CD4-positive, alpha-beta T cell treated with Interferon alpha-2 for 1 hour (primary cell): ENCODE results near the gene SUGCT.

Experiments used
- DNase-seq, 2 donors: peaks; one replicate each; pipeline ENCODE4 v3.0.0-alpha.2; 2020 to 2022

The SUGCT gene

DNA sequence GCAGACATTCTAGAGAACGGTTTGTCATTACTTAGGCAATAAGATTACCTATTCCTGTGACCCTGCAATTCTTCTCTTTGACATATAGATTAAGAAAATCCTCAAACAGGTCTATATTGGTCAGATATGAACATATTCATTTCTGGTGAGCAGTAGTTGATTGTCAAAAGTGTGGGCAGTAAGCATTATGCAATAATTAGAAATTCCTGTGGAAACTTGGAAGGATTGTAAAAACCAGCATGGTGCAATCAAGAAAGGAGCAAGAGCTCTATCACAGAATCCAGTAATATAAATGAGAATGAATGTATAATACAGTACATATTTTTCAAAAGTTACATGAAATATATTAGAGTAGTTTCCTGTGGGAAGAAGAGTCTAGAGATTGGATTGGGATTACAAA is 406.5 kb downstream of the SUGCT start:
- no peak for DNase-seq

DNA sequence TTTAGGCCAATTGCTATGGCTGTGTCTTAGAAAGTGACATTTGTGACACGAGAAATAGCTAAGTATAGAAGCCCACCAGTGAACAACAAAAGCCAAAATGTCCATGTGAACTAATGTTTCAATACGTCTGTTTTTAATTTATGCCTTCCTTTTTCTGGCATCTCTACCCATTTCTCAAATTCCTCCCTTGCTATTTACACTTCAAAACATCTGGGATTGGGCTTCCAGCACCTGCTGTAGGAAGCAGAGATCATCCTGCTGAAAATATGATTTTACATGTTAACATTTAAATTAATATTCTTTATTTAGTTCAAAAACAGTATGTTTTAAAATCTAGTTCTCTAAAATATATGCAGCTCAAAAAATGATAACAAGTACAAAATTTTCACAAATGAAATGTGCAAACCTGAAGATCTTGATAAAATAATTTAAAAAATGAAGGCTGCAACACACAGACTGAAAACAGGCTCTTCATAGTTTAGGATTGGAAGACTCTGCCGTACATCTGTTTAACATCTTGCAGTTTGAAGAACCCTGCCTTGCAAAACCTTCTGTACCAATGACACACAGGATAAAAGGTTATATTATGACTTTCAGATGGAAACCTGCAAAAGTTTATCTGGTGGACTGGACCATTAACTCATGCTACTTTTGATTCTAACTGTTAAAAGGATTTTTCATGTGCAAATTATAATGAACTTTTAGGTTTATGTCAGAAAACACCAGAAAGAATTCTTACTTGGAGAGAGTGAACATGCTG is 408.4 kb downstream of the SUGCT start:
- no peak for DNase-seq

DNA sequence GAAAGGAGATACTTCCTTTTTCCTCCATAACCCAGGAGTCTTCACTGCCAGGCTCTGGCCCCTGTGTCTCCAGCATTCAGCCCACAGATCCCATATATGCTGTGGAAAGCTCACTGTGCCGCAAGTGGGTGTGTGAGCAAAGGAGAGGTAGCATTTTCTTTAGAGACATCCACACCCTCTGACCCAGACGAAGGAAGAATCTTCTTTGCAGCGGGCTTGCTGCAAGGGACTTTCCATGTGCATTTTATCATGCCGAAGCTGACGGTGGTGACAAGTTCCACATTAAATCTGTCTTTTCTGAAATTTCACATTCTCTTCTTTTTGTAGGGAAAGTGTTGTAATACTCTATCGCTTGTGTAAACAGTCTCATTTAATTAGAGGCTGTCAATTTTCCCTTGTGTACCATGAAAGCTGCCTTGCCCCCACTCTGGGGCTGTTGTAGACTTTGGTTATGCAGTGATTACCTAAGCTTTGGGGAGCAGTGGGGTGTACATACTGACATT is 409.5 kb downstream of the SUGCT start:
- no peak for DNase-seq

DNA sequence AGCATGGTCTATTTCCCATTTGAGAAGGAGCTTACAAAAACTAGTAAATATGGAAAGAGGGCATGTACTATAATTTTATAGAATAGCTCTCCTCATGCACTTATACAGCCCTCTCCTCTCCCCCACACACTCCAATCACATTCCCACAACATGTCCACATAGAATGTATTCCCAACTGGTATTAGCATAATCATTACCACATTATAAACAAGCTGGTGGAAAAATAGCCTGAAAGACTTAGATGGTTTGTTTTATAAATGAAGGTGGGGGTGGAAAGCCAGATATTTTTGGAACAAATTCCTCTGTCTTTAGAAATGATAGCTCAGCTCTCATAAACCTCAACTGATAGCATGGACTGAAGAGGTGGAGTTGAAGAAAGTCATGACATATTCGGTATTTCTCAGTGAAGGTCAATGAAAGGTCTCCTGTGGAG is 410.1 kb downstream of the SUGCT start:
- DNase-seq: no peak

DNA sequence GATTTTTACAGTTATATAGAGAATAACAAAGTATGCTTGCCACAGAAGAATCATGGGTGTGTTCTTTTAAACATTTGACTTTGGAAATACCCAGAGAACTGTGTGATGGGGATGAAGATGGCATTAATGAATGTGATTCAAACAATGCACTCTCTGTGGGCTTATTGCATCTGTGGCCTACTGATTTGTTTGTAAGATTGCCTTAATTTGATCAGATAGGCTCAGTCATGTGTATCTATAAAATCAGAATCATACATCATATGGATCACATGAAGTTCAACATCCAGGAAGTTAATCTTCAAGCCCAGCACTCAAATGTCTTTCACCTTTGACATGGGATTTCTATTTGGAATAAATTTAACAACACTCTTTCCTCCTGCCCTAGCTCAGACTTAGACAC is 410.9 kb downstream of the SUGCT start:
- no peak for DNase-seq

DNA sequence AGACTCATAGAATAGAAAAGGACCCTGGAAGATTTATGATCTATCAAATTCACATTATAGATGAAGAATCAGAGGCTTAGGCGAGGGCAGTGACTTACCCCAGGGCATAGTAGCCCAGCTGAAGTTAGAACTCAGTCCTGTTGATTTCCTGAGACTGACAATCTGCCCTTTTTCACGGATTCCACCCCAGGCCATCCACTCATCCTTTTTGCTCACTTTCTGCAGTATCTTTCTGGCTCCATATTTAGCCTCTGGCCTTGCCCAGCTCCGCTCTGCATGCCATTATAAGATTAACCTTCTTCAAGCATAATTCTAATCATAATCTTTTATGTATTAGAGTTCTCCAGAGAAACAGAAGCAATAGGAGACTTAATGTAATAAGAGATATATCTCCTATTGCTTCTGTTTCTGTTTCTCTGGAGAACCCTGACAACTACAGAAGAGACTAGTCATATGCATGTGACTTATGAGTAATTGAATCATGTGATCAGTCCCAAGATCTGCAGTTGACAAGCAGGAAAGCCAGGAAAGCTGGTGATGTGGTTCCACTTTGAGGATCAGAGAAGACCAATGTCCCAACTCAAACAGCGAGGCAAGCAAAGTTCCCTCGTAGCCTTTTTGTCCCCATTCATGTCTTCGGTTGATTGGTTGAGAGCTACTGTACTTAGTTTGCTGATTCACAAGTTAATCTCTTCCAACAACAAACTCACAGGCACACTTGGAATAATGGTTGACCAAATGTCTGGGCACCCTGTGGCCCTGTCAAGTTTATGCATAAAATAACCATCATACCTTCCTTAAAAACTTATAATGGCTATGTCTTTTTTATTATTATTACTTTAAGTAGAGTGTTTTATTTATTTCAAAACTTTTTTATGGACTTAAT is 412.1 kb downstream of the SUGCT start:
- no peak for DNase-seq

DNA sequence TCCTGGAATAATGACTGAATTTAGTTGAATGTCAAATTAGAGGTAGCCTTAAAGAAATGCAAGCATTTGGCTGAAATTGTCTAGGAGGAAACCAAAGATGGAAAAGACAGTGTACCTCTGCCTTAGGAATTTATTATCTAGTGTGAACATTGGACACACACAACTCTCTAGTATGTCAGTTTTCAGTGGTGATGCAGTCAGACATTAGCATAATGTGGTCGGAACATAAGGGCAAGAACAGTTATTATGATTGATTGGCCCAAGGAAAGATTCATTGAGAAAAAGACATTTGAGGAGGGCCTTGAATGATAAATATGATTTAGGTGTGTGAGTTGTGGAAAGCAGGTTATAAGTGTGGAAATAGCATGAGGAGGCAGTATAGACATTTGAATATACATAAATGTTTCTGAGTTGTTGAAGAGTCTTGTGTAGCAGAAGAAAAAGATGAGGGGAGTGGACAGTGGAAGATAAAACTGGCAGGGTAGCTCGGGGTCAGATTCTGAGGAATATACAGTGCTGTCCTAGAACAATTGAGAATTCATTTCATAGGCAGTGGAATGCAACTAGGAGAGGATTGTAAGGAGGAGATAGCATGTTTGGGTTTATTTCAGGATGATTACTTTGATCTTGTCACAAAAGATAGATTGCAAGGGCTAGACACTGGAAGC is 414.7 kb downstream of the SUGCT start:
- DNase-seq: no peak

DNA sequence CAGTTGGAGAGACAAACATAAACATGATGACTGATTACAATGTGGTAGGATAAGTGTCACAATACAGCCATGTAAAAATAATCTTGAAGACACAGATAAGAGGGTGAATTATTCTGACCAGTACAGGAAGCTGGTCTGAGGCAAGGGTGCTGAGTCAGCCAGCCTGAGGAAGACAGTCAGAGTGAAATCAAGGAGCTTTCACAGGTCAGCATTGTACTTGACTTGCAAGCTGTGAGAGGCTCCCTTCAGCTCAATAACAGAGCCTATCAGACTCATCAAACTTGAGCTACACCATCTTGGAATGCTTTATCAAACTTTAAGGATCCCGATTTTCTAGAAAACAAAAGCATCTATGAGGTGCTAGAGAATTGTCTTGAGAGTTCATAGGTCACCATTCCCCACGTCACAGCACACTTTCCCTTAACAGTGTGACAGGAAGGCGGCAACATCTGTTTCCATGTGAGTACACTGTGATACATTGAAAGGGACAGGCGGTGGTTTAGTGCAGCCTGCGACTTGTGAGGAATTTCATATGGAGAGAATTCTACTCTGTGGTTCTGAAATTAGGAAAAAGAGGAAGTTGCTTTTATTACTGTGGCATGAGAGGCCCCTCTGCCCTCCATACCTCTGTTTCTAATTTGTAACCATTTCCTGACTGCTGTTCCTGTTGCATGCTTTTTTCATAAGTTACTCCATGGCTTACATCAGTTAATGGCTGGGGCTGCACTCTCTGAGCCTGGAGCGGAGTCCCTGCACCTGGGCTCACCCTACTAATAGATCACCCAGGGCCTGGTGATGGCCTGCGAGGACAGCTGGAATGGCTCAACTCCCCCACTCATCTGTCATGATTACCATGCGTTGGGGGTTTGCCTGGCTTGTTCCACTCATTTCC is 417.1 kb downstream of the SUGCT start:
- peak in 1 of 2 donors; percentile 39 for DNase-seq

DNA sequence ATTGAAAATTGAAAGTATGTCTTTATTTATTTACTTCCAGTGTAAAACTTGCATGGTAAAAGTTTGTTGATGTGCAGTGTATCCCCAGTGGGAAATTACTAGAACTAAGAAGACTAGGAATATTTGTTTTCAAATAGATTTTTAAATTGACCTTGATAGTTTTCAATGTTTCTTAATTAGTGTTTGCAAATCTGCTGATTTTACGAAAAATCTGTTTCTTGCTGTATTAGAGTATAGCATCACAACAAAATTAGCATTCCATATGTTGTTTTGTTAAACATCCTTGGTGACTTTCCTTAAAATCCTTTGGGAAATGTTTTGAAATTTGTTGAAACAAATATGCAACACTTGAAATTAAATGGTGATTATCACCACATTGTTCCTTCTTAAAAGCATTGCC is 425.9 kb downstream of the SUGCT start:
- DNase-seq: no peak

DNA sequence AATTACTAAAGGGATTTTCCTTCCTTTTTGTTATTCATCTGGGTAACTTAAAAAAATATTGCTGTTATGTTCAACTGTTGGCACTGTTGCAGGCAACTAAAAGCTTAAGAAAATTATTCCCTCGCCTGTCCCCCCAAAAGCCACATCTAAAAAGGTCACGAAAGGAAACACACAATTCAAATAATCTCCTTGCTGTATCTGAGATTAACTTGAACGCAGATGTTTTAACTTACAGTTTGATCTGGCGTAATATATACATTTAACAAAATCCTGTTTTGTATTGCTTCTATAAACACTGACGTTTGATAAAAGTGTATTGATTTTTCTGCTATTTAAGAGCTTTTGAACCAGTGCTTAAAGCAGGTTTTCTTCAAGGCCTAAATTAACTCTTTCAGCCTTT is 432.1 kb downstream of the SUGCT start:
- DNase-seq: no peak

DNA sequence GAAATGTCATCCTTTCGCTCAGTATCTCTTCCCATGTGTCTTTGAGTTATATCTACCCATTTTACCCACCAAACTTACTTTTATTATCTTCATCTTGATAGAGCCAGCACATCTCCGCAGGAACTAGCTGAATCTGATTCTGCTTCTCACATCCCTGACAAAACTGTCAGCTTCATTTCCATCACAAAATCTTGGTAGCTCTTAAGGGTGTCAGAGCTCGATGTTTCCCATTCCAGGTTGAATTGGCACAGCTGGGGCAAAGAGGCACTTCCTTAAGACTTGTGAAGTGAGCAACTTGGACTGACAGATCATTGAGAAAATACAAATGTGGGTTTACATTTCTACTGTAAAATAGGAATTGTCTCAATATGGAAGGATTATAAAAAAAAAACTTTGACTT is 434.5 kb downstream of the SUGCT start:
- no peak for DNase-seq

DNA sequence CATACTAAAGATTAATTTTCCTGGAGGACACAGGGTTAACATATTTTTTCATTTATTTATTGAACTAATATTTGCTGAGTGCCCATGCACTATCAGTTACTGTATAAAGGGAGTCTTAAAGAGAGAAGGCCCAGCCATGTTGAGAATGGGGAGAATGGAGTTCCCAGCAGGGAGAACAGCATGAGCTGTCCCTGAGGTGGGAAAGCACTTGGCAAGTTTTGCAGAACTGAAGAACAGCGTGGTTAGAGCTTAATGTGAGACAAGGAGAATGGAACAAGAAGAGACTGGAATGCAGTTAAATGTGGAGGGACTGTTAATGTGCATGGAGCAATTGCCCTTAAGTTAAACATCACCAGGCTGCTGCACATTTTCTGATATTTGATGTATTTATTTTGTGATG is 435.4 kb downstream of the SUGCT start:
- no peak for DNase-seq

DNA sequence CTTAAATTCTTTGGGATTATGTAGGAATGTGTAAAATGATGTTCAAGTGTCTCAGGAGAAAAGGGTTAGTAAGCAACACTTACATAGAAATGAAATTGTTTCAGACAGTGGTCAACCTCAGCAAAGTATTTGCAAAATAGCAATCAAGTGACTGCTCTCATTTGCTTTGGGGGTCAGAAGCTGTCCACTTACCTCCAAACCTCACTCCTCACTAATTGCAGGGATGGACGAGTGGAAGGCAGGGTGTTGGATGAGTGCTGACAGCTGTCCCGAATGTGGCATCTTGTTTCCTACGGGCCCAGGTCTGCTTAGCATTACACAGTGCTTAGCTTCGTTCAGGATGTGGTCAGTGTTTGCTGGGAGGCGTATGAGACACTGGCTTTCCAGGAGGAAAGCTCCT is 437.0 kb downstream of the SUGCT start:
- no peak for DNase-seq

DNA sequence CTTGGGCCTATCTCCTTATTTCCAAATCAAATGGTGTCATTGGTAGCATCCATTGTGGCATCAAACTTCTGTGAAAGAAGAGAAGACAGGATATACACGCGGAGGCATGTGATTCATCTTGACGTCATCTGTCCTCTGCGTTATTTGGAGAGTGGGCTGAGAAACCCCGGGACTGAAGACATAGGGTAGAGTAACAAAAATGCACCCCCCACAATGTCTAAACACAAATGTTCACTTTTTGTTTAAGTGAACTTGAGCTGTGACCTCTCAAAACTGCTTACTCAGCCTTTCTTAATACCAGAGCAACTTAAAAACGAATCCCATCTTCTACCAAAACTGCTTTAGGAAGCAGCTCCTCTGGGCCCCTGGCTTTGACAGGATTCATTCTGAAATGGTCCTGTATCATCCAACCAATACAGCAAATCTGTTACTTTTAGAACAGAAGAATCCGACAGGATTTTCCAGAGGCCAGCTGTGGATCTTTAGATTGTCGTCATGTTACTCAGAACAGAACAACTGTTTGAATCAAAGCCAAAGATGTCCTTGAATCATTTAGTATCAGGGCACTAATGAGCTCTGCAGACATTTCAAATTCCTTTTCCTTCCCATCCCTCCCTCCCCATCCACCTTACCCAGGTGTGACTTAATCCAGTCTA is 438.1 kb downstream of the SUGCT start:
- DNase-seq: no peak

DNA sequence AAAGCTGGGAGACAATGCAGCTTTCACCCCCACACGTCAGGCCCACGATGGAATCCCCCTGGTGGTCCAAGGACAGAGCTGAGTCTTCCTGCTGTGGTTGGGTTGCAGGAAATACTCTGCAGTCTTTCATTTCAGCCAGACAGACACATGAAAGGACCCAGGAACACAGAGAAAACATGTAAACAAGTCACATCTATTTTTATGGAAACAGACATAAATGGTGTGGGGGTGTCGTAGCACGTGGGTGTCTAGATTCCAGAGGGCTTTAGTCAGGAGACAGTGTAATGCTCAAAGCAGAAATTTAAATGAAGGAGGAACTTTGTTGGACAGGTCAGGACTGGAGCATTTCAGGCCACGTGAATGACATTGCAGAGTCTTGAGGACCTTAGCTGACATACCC is 444.6 kb downstream of the SUGCT start:
- DNase-seq: no peak

DNA sequence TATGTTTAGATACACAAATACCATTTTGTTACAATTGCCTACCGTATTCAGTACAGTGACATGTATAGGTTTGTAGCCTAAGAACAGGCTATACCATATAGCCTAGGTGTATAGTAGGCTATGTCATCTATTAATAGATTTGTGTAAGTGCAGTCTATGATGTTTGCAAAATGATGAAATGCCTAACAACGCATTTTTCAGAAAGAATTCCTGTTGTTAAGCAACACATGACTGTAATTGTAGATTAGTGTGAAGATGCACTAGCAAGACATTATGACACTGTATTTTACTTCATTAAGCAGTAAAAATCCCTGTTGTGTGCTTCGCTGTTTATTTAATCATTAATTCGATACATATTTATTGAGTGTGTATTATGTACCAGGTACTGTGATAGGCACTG is 446.0 kb downstream of the SUGCT start:
- no peak for DNase-seq

DNA sequence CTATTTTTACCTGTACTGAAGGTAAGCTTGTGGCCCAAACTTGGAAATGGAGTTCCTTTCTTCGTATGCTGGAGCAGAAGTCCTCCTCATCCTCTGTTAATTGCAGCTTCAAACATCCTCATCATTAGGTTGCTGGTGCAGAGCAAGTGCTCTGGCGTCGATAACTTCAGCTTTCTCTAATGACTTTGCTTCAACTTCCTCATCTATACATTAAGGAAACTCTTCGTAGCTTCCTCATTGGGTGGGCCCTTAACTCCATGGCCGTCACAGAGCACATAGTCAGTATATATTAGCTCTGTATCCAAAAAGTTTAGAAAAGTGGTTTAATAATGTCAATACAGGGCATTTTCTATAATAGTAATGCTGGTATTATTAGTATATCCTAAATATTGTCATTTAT is 447.7 kb downstream of the SUGCT start:
- no peak for DNase-seq

DNA sequence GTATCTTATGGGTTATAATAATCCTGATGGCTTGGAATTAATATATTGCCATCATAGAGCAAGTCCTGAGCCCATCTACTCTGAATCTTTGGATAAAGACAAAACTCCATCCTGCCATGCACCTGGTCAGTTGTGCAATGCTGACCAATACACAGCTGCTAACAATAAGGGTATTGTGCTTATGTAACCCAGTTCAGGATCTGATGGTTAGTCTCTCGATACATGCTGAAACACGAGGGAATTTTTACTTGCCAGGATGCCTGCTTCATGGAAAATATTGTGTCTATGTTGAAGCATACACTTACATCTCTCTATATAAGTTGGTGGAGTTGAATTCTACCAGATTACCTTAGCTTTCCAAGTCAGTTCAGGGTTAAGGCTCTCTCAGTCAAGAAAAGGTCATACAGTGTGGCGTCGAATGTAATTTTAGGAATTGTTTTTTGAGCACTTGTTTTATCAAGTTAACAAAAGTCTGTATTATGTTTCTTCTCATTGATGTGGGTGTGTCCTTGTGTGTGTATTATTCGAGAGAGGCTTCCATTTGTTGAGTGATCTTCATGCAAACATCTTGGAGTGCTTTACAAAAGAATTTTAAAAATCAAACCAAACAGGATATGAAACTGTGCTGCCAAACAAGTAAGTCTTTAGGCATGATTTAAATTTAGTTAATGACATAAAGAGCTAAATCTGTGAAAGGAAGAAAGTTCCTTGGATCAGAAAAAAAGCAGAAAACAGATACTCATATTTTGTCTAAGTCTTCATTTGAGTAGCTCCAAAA is 449.1 kb downstream of the SUGCT start:
- no peak for DNase-seq

DNA sequence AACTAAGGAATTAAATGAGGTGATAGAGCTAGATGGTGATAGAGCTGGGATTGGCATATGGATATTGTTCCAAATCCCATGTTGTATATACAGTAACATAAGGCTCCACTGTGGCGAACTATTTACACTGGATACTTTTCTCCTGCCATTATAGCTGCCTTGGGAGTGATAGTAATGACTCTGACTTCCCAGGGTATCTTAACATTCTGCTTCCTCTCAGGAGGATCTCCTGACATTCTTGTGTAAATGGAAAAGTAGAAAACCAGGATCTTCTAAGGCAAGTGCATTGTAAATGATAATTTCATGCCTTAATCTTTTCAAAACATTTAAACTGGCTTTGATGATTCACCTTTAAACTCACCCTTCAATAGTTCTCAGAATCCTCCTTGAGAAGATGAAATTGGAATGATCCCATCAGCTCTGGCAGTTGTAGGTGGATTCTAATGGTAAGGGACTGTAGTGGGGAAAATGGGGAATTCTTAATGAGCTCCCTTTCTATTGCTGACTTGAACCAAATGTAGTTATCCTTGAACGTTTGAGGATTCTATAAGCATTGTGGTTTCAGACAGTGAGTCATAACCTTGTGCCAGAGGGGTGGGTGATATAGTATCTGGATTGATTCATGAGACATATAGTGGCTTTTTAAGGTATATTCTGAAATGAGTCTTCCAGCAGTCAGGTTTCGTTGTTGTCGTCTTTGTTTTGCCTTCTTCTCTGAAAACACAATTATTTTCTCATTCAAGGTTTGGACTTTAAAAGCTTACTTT is 450.0 kb downstream of the SUGCT start:
- no peak for DNase-seq

DNA sequence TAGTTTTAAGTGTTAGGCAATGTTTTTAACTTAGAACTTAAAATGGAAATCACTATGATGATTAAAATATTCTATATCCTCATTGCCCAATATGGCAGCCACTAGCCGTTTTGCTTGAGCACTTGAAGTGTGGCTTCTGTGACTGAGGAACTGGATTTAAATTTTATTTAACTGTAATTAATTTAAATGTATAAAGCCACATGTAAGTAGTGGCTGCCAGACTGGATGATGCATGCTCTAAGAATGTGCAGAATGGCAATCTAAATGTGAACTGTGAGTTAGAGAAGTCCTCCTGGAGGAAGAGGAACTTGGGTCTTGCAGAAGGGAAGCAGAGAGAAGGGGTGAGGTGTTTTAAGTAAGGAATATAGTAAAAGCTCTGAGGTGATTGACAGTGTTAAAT is 451.4 kb downstream of the SUGCT start:
- DNase-seq: no peak
